Prostate gland (tissue), 2 donors: ENCODE data around the gene ATP8B2. TPM values are rescaled to one million over a fixed set of nuclear protein-coding genes. Genes with fewer than 3 reads are reported as not detected.

Source experiments
- DNase-seq: peaks from one replicate; pipeline ENCODE4 v3.0.0-alpha.2; 2019; ENCODE audit warnings: low spot score
- H3K27ac ChIP-seq, 2 donors: fragments of 200-600 bp; sonication (generic); 2 replicates each; pipeline ENCODE4 v1.5.1; 2017 to 2019
- H3K27me3 ChIP-seq: fragments of 200-600 bp; sonication (generic); replicated peaks from 2 replicates; pipeline ENCODE4 v1.5.1; 2019; ENCODE audit not compliant: insufficient read depth
- H3K36me3 ChIP-seq, 2 donors: fragments of 200-600 bp; sonication (generic); 1 replicate in 1 of 2; 2 replicates in 1 of 2; pipeline versions ENCODE4 v1.5.1 to v1.8.1; 2017 to 2019
- H3K4me1 ChIP-seq: fragments of 200-600 bp; sonication (generic); replicated peaks from 2 replicates; pipeline ENCODE4 v1.5.1; 2019
- H3K4me3 ChIP-seq, 2 donors: fragments of 200-600 bp; sonication (generic); 2 replicates each; pipeline ENCODE4 v1.5.1; 2017 to 2019
- H3K9me3 ChIP-seq: fragments of 200-600 bp; sonication (generic); 2 replicates; pipeline ENCODE4 v1.5.1; 2017
- CTCF ChIP-seq, 4 experiments: fragments of 200-600 bp in 2 of 4; fragments of 450-650 bp in 2 of 4; sonication (generic) in 2 of 4; IDR thresholded peaks; 1 replicate in 3 of 4; 2 replicates in 1 of 4; pipeline ENCODE4 v1.5.1; 2016 to 2019; ENCODE audit warnings: antibody characterized with exemption in 4 of 4, mild to moderate bottlenecking in 2 of 4, moderate library complexity in 2 of 4
- POLR2A ChIP-seq: fragments of 450-650 bp; IDR thresholded peaks from one replicate; pipeline ENCODE4 v1.6.1; 2016; ENCODE audit warnings: antibody characterized with exemption, mild to moderate bottlenecking
- POLR2AphosphoS5 ChIP-seq: sonication (generic); formaldehyde crosslinking; IDR thresholded peaks from one replicate; pipeline ENCODE4 v1.6.1; 2017; ENCODE audit warnings: antibody characterized with exemption
- WGBS: methylation state at CpG from one replicate; pipeline ENCODE4 v1.1.5; 2018; 5-methylcytosine and 5-hydroxymethylcytosine counted together
- intact Hi-C: fragments of 100-400 bp; cut with DNase I; formaldehyde crosslinking; loops from one replicate; pipeline ENCODE4 v1.14.2; 2022
- total RNA-seq, 2 donors: library from RNA; depleted of rRNA; stranded (reverse); fragments of >200 nt; gene quantifications; one replicate each; pipeline ENCODE4 v1.1.0, GENCODE V29; 2016

Gene ATP8B2
- total RNA-seq, 2 donors from 2014 or later, result 88.9 to 171 TPM

DNA sequence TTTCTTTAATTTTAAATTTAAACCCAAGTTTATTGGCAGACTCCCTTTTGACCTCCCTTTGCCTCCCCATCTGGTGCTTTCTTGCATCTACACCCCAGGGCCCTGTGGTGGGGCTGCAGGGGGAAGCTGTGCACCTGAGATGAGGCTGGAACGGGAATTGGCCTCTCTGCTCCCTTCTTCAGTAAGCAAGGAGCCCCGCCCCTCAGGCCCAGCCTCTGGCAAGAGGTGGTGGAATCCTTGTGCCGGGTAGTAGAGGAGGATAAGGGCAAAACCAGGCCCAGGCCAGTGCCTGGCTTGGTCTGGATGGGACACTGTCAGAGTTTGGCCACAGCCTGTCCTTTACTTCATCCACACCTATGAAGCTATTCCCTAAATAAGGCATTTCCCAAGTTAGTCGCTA is 25.1 kb downstream of the ATP8B2 start:
- peak overlapping the region; percentile 74 to 86 for H3K27ac ChIP-seq
- peaks cover 6 to 24% of the 10 kb centered on the region in 2 donors for H3K36me3 ChIP-seq
- 83% methylated on average over 4 of the region's 4 CpGs for WGBS
- no peak for DNase-seq
- H3K4me1 ChIP-seq, result peaks cover 6% of the 10 kb centered on the region
- TF ChIP-seq CTCF (IDR thresholded peaks at IDR 0.05) (no peak), POLR2AphosphoS5 (no peak), POLR2A (no peak)
- intact Hi-C loops, result loop anchor here (10.0 kb wide), 1 partner anchor 54 kb away; the partner anchor contains the start of gene IL6R
- H3K9me3 ChIP-seq, result no peaks in the 10 kb centered on the region
- H3K27me3 ChIP-seq, result no peaks in the 10 kb centered on the region
- no peak overlapping the region for H3K4me3 ChIP-seq

- 32% methylated on average over 14 of the region's 14 CpGs for WGBS
- Histone ChIP-seq H3K9me3 (no peaks in the 10 kb centered on the region), H3K4me1 (peaks cover 6% of the 10 kb centered on the region), H3K36me3 (peaks cover 0 to 12% of the 10 kb centered on the region in 2 donors), H3K4me3 (no peak overlapping the region), H3K27ac (peak overlapping the region; percentile 74 to 86), H3K27me3 (no peaks in the 10 kb centered on the region)
- peak; percentile 82 for DNase-seq
- TF ChIP-seq POLR2AphosphoS5 (peak; percentile 86), POLR2A (no peak)
- intact Hi-C loops, result loop anchor here (10.0 kb wide), 1 partner anchor 53 kb away; the partner anchor contains the start of gene IL6R
Observed at GRCh38 chr1:154351363-154352068, 26.2 kb downstream of the ATP8B2 start.

- DNase-seq, result no peak
- H3K27ac ChIP-seq, result peak overlapping the region; percentile 74 to 86
- intact Hi-C loops, result loop anchor here (10.0 kb wide), 1 partner anchor 53 kb away; the partner anchor contains the start of gene IL6R
- 16% methylated on average over 9 of the region's 9 CpGs for WGBS
- peaks cover 0 to 11% of the 10 kb centered on the region in 2 donors for H3K36me3 ChIP-seq
- peak overlapping the region; percentile 24 to 25 for H3K4me3 ChIP-seq
- H3K4me1 ChIP-seq, result peaks cover 6% of the 10 kb centered on the region
- no peaks in the 10 kb centered on the region for H3K27me3 ChIP-seq
- no peaks in the 10 kb centered on the region for H3K9me3 ChIP-seq
- TF ChIP-seq POLR2AphosphoS5, result no peak
- TF ChIP-seq POLR2A, result no peak
- no peak for TF ChIP-seq CTCF (IDR thresholded peaks at IDR 0.05)
Observed at GRCh38 chr1:154352245-154352580, 26.9 kb downstream of the ATP8B2 start.

GRCh38 chr1:154352581-154353459 is 27.5 kb downstream of the ATP8B2 start:
- peak; percentile 32 for DNase-seq
- peaks cover 0 to 11% of the 10 kb centered on the region in 2 donors for H3K36me3 ChIP-seq
- intact Hi-C loops, result loop anchor here (10.0 kb wide), 1 partner anchor 52 kb away; the partner anchor contains the start of gene IL6R

DNA sequence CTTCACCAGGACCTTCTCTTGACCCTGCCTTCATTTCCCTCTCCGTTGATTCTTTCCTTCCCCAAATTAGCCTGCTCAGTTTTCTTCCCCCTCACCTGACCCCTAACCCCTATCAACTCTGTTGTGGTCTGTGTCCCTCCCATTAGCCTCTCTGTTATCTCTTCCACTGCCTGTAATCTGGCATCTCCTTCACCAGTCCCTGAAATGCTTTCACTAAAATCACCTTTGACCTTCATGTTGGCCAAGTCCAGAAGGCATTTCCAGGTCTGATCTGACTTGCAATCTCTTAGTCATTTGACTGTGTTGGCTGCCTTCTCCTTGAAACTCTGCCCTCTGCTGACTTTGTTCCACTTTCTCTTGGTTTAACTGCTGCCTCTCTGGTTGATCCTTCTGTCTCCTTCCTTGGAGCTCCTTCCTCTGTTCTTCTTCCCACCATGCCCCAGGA is 28.2 kb downstream of the ATP8B2 start:
- intact Hi-C loops, result loop anchor here (10.0 kb wide), 1 partner anchor 51 kb away; the partner anchor contains the start of gene IL6R
- H3K4me1 ChIP-seq, result peaks cover 6% of the 10 kb centered on the region
- 56% methylated on average over 1 of the region's 1 CpG for WGBS
- no peak for TF ChIP-seq POLR2AphosphoS5
- TF ChIP-seq CTCF (IDR thresholded peaks at IDR 0.05), result peak in 2 of 4 experiments; percentile 25 to 26
- TF ChIP-seq POLR2A, result no peak
- H3K27me3 ChIP-seq, result no peaks in the 10 kb centered on the region
- peak overlapping the region in 1 of 2 donors; percentile 25 for H3K4me3 ChIP-seq
- H3K36me3 ChIP-seq, result peaks cover 0 to 8% of the 10 kb centered on the region in 2 donors
- no peak for DNase-seq
- H3K27ac ChIP-seq, result peak overlapping the region; percentile 74 to 86
- no peaks in the 10 kb centered on the region for H3K9me3 ChIP-seq

More at GRCh38 chr1:154352581-154353459, 27.5 kb downstream of the ATP8B2 start:
- TF ChIP-seq POLR2A, result peak; percentile 30
- TF ChIP-seq POLR2AphosphoS5, result no peak
- H3K4me3 ChIP-seq, result peak overlapping the region; percentile 24 to 25
- peak overlapping the region; percentile 74 to 86 for H3K27ac ChIP-seq
- under 1% methylated on average over 35 of the region's 41 CpGs for WGBS
- peaks cover 6% of the 10 kb centered on the region for H3K4me1 ChIP-seq
- no peaks in the 10 kb centered on the region for H3K9me3 ChIP-seq
- no peaks in the 10 kb centered on the region for H3K27me3 ChIP-seq
